Measurements from ENCODE around the gene EFCAB5. TPM values are rescaled to one million over a fixed set of nuclear protein-coding genes. Genes with fewer than 3 reads are reported as not detected.

Gene EFCAB5
- polyA plus RNA-seq, 1 donor from 2014 or later: 1.0 TPM

DNA sequence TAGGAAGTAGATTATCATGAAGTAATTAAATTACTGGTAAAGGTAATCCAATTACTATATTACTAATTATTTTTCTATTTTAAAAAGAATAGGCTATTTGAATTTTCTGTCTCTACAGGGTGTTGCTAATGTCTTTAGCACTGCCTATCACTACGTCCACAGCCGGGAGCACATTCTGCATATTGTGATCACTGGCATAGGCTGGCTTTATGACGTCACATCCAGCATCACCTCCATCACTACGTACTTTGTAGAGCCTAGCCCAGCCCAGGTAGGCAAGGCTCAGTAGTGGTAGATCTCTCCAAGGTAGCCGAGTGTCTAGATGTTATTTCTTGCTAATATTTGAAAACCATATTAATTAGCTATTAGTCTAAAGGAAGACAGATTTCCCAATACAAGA, 141.3 kb downstream of the EFCAB5 start:
- TF ChIP-seq MXI1 (conservative IDR thresholded peaks at IDR 0.05; ENCODE audit: poor library complexity, severe bottlenecking) (no peak), RAD21 (conservative IDR thresholded peaks at IDR 0.05) (no peak), SMC3 (conservative IDR thresholded peaks at IDR 0.05; ENCODE audit: poor library complexity) (no peak)
- TF ChIP-seq, protein P1, sequence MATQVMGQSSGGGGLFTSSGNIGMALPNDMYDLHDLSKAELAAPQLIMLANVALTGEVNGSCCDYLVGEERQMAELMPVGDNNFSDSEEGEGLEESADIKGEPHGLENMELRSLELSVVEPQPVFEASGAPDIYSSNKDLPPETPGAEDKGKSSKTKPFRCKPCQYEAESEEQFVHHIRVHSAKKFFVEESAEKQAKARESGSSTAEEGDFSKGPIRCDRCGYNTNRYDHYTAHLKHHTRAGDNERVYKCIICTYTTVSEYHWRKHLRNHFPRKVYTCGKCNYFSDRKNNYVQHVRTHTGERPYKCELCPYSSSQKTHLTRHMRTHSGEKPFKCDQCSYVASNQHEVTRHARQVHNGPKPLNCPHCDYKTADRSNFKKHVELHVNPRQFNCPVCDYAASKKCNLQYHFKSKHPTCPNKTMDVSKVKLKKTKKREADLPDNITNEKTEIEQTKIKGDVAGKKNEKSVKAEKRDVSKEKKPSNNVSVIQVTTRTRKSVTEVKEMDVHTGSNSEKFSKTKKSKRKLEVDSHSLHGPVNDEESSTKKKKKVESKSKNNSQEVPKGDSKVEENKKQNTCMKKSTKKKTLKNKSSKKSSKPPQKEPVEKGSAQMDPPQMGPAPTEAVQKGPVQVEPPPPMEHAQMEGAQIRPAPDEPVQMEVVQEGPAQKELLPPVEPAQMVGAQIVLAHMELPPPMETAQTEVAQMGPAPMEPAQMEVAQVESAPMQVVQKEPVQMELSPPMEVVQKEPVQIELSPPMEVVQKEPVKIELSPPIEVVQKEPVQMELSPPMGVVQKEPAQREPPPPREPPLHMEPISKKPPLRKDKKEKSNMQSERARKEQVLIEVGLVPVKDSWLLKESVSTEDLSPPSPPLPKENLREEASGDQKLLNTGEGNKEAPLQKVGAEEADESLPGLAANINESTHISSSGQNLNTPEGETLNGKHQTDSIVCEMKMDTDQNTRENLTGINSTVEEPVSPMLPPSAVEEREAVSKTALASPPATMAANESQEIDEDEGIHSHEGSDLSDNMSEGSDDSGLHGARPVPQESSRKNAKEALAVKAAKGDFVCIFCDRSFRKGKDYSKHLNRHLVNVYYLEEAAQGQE (IDR thresholded peaks at IDR 0.05; ENCODE audit: borderline replicate concordance): no peak
- TF ChIP-seq, protein P2, sequence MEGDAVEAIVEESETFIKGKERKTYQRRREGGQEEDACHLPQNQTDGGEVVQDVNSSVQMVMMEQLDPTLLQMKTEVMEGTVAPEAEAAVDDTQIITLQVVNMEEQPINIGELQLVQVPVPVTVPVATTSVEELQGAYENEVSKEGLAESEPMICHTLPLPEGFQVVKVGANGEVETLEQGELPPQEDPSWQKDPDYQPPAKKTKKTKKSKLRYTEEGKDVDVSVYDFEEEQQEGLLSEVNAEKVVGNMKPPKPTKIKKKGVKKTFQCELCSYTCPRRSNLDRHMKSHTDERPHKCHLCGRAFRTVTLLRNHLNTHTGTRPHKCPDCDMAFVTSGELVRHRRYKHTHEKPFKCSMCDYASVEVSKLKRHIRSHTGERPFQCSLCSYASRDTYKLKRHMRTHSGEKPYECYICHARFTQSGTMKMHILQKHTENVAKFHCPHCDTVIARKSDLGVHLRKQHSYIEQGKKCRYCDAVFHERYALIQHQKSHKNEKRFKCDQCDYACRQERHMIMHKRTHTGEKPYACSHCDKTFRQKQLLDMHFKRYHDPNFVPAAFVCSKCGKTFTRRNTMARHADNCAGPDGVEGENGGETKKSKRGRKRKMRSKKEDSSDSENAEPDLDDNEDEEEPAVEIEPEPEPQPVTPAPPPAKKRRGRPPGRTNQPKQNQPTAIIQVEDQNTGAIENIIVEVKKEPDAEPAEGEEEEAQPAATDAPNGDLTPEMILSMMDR (IDR thresholded peaks at IDR 0.05; ENCODE audit: poor library complexity, severe bottlenecking): no peak
- Histone ChIP-seq H3K36me3 (ENCODE audit: insufficient read depth, low read length) (no peaks in the 10 kb centered on the region), H2AFZ (ENCODE audit: low read depth, low read length) (no peak overlapping the region), H3K27ac (ENCODE audit: low read length) (no peak overlapping the region), H3K4me3 (ENCODE audit: low read length) (no peak overlapping the region), H3K79me2 (replicated peaks; ENCODE audit: insufficient read depth, low read length) (no peaks in the 10 kb centered on the region), H3F3A (ENCODE audit: insufficient read depth, low read length, poor library complexity, severe bottlenecking) (no peaks in the 10 kb centered on the region), H3K9me3 (ENCODE audit: low read length) (no peaks in the 10 kb centered on the region), H3K9ac (ENCODE audit: low read length) (no peak overlapping the region), H3K27me3 (ENCODE audit: insufficient read depth, low read depth, low read length) (no peaks in the 10 kb centered on the region), H3K9me2 (ENCODE audit: insufficient read depth, low read length) (no peaks in the 10 kb centered on the region), H3K4me2 (ENCODE audit: low read length) (no peak overlapping the region), H4K20me1 (ENCODE audit: insufficient read depth) (no peaks in the 10 kb centered on the region)

DNA sequence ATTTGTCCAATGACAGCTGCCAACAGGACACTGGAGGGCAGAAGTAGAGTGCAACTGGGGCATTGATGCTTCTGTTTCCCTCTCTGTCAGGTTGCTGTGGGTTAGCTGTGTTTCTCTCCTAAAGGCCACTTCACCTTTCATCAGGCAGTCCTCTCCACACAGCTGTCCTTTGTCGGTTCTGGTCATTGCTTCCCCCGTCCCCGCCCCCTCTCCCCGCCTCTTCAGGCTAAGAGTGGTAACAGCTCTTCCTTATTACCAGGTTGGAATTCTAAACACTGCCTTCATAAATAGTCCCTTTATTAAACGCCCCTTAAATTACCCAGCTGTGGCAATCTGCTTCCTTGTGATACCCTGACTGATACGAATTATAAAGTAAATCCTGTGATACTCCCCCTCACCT, 143.4 kb downstream of the EFCAB5 start:
- no peak for TF ChIP-seq POLR2AphosphoS5 (IDR thresholded peaks at IDR 0.05)
- no peak for TF ChIP-seq RAD21 (conservative IDR thresholded peaks at IDR 0.05)
- TF ChIP-seq, protein P1 (IDR thresholded peaks at IDR 0.05; ENCODE audit: borderline replicate concordance): no peak
- TF ChIP-seq, protein P2 (IDR thresholded peaks at IDR 0.05; ENCODE audit: poor library complexity, severe bottlenecking): no peak
- TF ChIP-seq SMC3 (conservative IDR thresholded peaks at IDR 0.05; ENCODE audit: poor library complexity): no peak
- TF ChIP-seq TAF1 (IDR thresholded peaks at IDR 0.05; ENCODE audit: low read depth): no peak
- no peak for TF ChIP-seq MXI1 (conservative IDR thresholded peaks at IDR 0.05; ENCODE audit: poor library complexity, severe bottlenecking)
- Histone ChIP-seq H3K9me2 (ENCODE audit: insufficient read depth, low read length) (no peaks in the 10 kb centered on the region), H3K79me2 (replicated peaks; ENCODE audit: insufficient read depth, low read length) (no peaks in the 10 kb centered on the region), H3K4me3 (ENCODE audit: low read length) (no peak overlapping the region), H3K36me3 (ENCODE audit: insufficient read depth, low read length) (no peaks in the 10 kb centered on the region), H3K27ac (ENCODE audit: low read length) (no peak overlapping the region), H4K20me1 (ENCODE audit: insufficient read depth) (no peaks in the 10 kb centered on the region), H2AFZ (ENCODE audit: low read depth, low read length) (no peak overlapping the region), H3K4me2 (ENCODE audit: low read length) (no peak overlapping the region), H3K9me3 (ENCODE audit: low read length) (no peaks in the 10 kb centered on the region), H3K9ac (ENCODE audit: low read length) (no peak overlapping the region), H3F3A (ENCODE audit: insufficient read depth, low read length, poor library complexity, severe bottlenecking) (no peaks in the 10 kb centered on the region), H3K27me3 (ENCODE audit: insufficient read depth, low read depth, low read length) (no peaks in the 10 kb centered on the region)

All from neural cell (in vitro differentiated cells).